ENCODE results near the gene HTRA3.

Gene HTRA3

GRCh38 chr4:8312976-8313375 is 43.4 kb downstream of the HTRA3 start:
- no peak overlapping the region for H3K4me3 ChIP-seq (ENCODE audit: low read length)
- no peak for TF ChIP-seq ZNF274 (IDR thresholded peaks at IDR 0.05; ENCODE audit: low read depth, low read length)

- no peak overlapping the region for H3K4me3 ChIP-seq (ENCODE audit: low read length)
- TF ChIP-seq ZNF274 (IDR thresholded peaks at IDR 0.05; ENCODE audit: low read depth, low read length): no peak
Measured at GRCh38 chr4:8314691-8315255, 45.2 kb downstream of the HTRA3 start.

DNA sequence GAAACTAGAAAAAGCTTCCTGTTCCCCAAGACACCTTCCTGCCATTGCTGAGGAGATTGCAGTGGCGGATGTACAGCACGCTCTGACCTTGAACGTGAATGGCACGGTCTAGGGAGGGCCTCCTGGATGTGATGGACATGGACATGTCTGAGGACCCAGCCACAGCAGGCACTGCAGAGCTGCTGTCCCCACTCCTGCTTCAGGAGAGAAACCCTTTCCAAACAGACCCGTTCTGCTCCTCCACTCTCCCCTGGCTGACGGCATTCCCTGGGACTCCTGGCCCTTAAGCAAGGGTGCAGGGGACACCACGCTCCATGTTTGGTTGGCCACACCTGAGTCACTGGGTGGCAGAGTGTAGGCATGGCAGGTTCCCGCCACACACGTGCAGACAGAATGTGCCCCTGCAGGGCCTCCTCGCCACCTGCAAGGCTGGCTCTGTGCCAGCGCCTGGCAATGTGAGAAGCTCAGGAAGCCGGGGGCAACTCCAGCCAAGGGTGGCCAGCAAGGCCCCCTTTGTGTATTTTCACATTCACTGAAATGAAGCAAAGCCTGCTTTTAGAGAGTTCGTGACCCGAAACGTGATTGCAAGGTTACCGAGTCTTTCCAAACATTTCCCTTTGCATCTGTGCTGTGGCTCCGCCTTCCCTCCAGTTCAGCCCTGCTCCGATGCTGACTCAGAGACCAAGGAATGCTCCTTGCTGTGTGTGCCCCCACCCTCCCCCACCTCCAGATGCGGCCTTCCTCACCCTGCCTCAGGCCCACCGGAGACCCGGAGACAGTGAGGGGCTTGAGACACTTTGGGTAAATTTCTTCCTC is 46.1 kb downstream of the HTRA3 start:
- TF ChIP-seq ZNF274 (IDR thresholded peaks at IDR 0.05; ENCODE audit: low read depth, low read length): no peak
- no peak overlapping the region for H3K4me3 ChIP-seq (ENCODE audit: low read length)

- no peak overlapping the region for H3K4me3 ChIP-seq (ENCODE audit: low read length)
- no peak for TF ChIP-seq ZNF274 (IDR thresholded peaks at IDR 0.05; ENCODE audit: low read depth, low read length)
Measured at GRCh38 chr4:8316251-8316771, 46.8 kb downstream of the HTRA3 start.

- no peak overlapping the region for H3K4me3 ChIP-seq (ENCODE audit: low read length)
- TF ChIP-seq ZNF274 (IDR thresholded peaks at IDR 0.05; ENCODE audit: low read depth, low read length): no peak
Measured at GRCh38 chr4:8316911-8317351, 47.4 kb downstream of the HTRA3 start.

GRCh38 chr4:8317474-8317873 is 47.9 kb downstream of the HTRA3 start:
- no peak overlapping the region for H3K4me3 ChIP-seq (ENCODE audit: low read length)
- TF ChIP-seq ZNF274 (IDR thresholded peaks at IDR 0.05; ENCODE audit: low read depth, low read length): no peak

GRCh38 chr4:8318509-8318908 is 49.0 kb downstream of the HTRA3 start:
- no peak for TF ChIP-seq ZNF274 (IDR thresholded peaks at IDR 0.05; ENCODE audit: low read depth, low read length)

DNA sequence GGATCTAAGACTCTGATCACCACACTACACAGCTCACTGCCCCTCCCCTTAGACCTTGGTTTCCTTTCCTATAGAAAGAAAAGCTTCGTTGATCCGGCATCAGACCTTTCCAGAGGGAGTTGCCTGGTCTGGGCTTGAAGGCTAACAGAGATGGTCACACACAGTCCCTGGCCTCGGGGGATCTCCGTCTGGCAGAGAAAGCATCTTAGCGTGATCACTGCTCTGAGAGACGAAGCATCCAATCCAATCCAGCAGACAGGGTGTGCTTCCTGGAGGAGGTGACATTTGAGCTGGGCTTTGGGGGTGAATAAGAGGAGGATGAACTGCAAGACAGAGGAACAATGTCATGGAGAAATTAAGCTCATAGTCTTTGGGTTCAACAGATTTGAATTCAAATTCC is 49.5 kb downstream of the HTRA3 start:
- H3K4me3 ChIP-seq (ENCODE audit: low read length): no peak overlapping the region
- no peak for TF ChIP-seq ZNF274 (IDR thresholded peaks at IDR 0.05; ENCODE audit: low read depth, low read length)

More at GRCh38 chr4:8318509-8318908, 49.0 kb downstream of the HTRA3 start:
- H3K4me3 ChIP-seq (ENCODE audit: low read length): no peak overlapping the region

DNA sequence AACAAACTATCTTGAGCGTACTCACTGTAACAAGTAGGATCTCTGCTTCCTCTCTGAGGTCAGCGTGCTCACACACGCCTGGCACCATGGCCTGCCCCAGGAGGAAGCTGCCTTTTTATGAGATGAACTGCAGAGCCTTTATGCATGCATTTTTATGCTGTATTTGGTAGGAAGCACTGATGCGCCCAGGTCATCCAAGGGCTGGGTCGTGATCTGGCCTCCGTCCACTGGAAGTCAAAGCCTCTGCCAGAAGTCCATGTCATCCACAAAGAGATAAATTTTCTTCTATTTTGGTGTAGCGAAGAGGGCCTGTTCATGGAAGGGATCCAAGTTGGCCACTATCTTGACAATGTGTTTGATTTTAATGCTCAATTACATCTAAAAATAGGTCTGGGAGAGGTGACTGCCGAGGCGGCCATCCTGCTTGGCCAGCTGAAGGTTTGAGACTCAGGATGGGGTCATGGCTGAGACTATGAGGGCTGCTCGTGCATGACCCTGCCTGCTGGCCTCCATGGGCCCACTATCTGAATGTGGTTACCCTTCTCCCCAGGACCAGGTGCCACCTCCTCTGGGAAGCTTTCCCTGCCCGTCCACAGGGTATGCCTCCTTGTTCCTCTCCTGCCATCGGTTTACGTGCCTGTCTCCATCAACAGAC is 50.3 kb downstream of the HTRA3 start:
- no peak overlapping the region for H3K4me3 ChIP-seq (ENCODE audit: low read length)
- no peak for TF ChIP-seq ZNF274 (IDR thresholded peaks at IDR 0.05; ENCODE audit: low read depth, low read length)

- no peak overlapping the region for H3K4me3 ChIP-seq (ENCODE audit: low read length)
- no peak for TF ChIP-seq ZNF274 (IDR thresholded peaks at IDR 0.05; ENCODE audit: low read depth, low read length)
Measured at GRCh38 chr4:8320386-8320750, 50.8 kb downstream of the HTRA3 start.

GRCh38 chr4:8321220-8321619 is 51.7 kb downstream of the HTRA3 start:
- no peak overlapping the region for H3K4me3 ChIP-seq (ENCODE audit: low read length)
- TF ChIP-seq ZNF274 (IDR thresholded peaks at IDR 0.05; ENCODE audit: low read depth, low read length): no peak

DNA sequence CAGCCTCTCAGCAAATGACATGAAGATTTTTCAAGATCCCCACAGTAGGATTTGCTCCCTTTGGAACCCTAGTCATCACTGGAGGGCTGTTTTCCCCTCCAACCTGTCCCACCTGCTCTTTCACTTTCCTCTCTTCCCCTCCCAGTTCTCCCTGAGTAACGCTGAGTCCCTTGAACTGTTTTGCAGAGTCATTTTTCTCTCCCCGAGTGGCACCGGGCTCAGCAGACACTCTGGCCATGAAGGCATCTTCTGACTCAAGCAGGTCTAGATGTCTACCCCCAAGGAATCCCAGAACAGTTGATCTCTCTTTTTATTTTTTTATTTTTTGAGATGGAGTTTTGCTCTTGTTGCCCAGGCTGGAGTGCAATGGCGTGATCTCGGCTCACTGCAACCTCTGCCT is 52.2 kb downstream of the HTRA3 start:
- no peak for TF ChIP-seq ZNF274 (IDR thresholded peaks at IDR 0.05; ENCODE audit: low read depth, low read length)
- H3K4me3 ChIP-seq (ENCODE audit: low read length): no peak overlapping the region

GRCh38 chr4:8322794-8323704 is 53.5 kb downstream of the HTRA3 start:
- no peak overlapping the region for H3K4me3 ChIP-seq (ENCODE audit: low read length)

More at GRCh38 chr4:8322794-8323704, 53.5 kb downstream of the HTRA3 start:
- no peak for TF ChIP-seq ZNF274 (IDR thresholded peaks at IDR 0.05; ENCODE audit: low read depth, low read length)
